Activated CD4-positive, alpha-beta memory T cell treated with anti-CD3 and anti-CD28 coated beads, Interleukin-2, amount 10 ng/mL, durations not matched to agents 7 days and 5 days (primary cell): ENCODE results near the gene PALD1. TPM values are rescaled to one million over a fixed set of nuclear protein-coding genes. Genes with fewer than 3 reads are reported as not detected.

Source experiments
- CTCF ChIA-PET: fragments of 350-600 bp; sonication (Branson Sonifier 250); formaldehyde crosslinking; loops from one replicate; lab custom pipeline; 2021; ENCODE audit warnings: antibody characterized with exemption, inconsistent platforms; lab: Charles Lee
- POLR2A ChIA-PET: fragments of 350-600 bp; sonication (Branson Sonifier 250); formaldehyde crosslinking; loops from one replicate; lab custom pipeline; 2021; ENCODE audit warnings: antibody characterized with exemption; lab: Charles Lee
- DNase-seq: peaks from one replicate; pipeline ENCODE4 v3.0.0-alpha.2; 2020
- H3K27ac Mint-ChIP-seq: one replicate; pipeline ENCODE4 v1.8.0; 2021; ENCODE audit warnings: mild to moderate bottlenecking, mixed read lengths
- H3K27me3 Mint-ChIP-seq: one replicate; pipeline ENCODE4 v1.8.0; 2021; ENCODE audit warnings: mixed read lengths
- H3K36me3 Mint-ChIP-seq: one replicate; pipeline ENCODE4 v1.8.0; 2021; ENCODE audit warnings: low read depth, mixed read lengths
- H3K4me1 Mint-ChIP-seq: one replicate; pipeline ENCODE4 v1.8.0; 2021; ENCODE audit warnings: mixed read lengths
- H3K4me3 Mint-ChIP-seq: one replicate; pipeline ENCODE4 v1.8.0; 2021; ENCODE audit warnings: mild to moderate bottlenecking, mixed read lengths
- H3K9me3 Mint-ChIP-seq: one replicate; pipeline ENCODE4 v1.8.0; 2021; ENCODE audit warnings: mixed read lengths
- total RNA-seq, 2 experiments: library from RNA; stranded (reverse); gene quantifications; one replicate each; pipeline ENCODE4 v1.2.3, GENCODE V29; 2021

Gene PALD1
- total RNA-seq, 2 experiments from 2014 or later = 0.08 to 0.15 TPM

DNA sequence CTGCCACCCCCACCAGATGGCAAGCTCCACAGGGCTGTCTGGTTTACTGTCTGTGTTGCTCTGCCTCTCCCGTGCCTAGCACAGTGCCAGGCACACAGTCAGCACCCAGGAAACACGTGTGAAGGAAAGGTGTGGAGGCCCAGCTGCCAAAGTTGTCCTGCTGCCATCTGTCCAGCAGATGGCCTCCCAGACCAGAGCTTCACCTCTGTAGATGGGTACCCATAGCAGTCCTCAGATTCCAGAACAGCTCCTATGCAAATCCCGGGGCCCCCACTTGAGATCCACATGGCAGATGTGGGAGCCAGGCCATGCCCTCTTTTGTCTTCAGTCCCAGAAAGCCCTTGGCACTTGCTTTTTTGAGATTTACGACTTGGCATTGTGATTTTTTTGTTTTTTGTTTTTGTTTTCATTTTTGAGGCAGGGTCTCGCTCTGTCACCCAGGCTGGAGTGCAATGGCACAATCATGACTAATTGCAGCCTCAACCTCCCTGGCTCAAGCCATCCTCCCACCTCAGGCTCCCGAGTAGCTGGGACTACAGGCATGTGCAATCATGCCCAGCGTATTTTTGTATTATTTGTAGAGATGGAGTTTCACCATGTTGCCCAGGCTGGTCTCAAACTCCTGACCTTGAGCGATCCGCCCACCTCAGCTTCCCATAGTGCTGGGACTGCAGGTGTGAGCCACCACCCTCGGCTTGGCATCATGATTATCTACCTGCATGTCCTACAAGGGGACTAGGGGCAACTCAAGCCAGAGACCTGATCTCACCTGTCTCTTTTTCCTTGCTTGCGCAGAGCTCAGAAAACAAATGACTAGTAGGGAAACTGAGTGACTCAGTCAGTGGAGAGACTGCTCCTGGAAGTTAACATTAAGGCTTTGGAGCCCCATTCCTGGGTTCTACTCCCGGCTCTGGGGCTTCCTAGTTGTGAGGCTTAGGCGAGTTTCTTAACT lies 16.9 kb upstream of the PALD1 start:
- Mint-ChIP-seq H3K27me3 (peaks cover 41% of the 10 kb centered on the region), H3K27ac (no peak overlapping the region), H3K4me3 (no peak overlapping the region), H3K36me3 (no peaks in the 10 kb centered on the region), H3K9me3 (no peaks in the 10 kb centered on the region), H3K4me1 (no peaks in the 10 kb centered on the region)
- ChIA-PET POLR2A (interaction anchor here (1.1 to 1.4 kb wide), 2 partner anchors 72 to 115 kb away, joined by 3 read pairs; no protein-coding TSS in a partner anchor), CTCF (interaction anchor here (0.7 to 2.0 kb wide), 23 partner anchors 9 to 416 kb away, joined by 3 to 12 read pairs (median 5); partner anchors contain the start of gene EIF4EBP2)
- peak; percentile 53 for DNase-seq

DNA sequence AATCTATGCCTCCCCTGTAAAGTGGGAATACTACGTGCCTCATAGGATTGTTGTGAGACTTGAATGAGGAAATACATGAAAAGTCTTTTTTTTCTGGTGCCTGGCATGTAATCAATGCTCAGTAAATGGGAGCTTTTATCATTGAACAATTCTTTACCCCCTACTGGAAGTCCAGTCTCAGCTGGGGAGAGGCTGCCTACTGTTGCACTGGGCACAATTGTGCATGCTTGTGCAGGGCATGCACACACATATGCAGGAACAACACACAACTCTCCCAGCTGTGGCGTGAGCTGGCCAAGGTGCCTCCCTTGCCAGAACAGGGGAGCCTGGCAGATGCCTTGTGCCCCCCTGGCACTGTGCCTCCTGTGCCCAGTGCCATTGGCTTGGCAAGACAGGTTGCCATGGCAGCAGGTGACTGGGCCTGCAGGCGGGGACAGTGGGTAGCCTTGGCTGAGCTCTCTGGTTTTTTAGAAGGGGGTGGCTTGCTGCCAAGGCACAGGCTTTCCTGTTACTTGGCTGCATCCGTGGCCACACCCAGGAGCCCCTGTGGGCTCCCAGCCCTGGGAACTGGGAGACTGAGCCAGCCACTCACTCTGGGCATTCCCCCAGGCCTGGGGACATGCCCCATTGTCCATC lies 16.1 kb upstream of the PALD1 start:
- no peak overlapping the region for H3K4me3 Mint-ChIP-seq
- peaks cover 35% of the 10 kb centered on the region for H3K27me3 Mint-ChIP-seq
- H3K9me3 Mint-ChIP-seq = no peaks in the 10 kb centered on the region
- no peaks in the 10 kb centered on the region for H3K36me3 Mint-ChIP-seq
- POLR2A ChIA-PET = interaction anchor here (1.1 kb wide), 1 partner anchor 71 kb away, joined by 3 read pairs; no protein-coding TSS in a partner anchor
- H3K4me1 Mint-ChIP-seq = no peaks in the 10 kb centered on the region
- DNase-seq = no peak
- no peak overlapping the region for H3K27ac Mint-ChIP-seq
- CTCF ChIA-PET = interaction anchor here (1.2 to 2.0 kb wide), 9 partner anchors 10 to 241 kb away, joined by 3 to 9 read pairs (median 7); no protein-coding TSS in a partner anchor

DNA sequence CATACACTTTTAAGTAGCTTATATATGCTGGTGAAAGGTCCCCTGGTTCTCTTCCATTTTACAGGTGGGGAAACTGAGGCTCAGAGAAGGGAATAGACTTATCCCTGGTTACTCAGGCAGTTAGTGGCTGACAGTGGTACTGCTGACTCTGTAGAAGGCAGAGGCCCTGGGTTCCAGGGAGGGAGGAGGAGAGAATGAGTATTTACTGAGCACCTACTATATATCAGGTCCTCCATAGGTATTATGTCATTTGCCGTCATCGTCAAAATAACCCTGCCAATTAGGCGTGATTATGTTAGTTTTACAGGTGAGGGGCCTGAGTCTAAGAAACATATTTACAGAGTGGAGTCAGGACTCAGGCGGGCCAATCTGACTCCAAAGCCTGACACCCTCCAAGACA lies 13.3 kb upstream of the PALD1 start:
- Mint-ChIP-seq H3K27me3 (peaks cover 18% of the 10 kb centered on the region), H3K9me3 (no peaks in the 10 kb centered on the region), H3K4me1 (no peaks in the 10 kb centered on the region), H3K27ac (no peak overlapping the region), H3K36me3 (no peaks in the 10 kb centered on the region), H3K4me3 (no peak overlapping the region)
- ChIA-PET POLR2A (interaction anchor here (1.6 kb wide), 1 partner anchor 60 kb away, joined by 4 read pairs; no protein-coding TSS in a partner anchor), CTCF (interaction anchor here (1.1 kb wide), 1 partner anchor 20 kb away, joined by 3 read pairs; no protein-coding TSS in a partner anchor)
- DNase-seq = no peak

- ChIA-PET POLR2A (interaction anchor here (1.6 kb wide), 1 partner anchor 61 kb away, joined by 4 read pairs; no protein-coding TSS in a partner anchor), CTCF (interaction anchor here (1.1 kb wide), 1 partner anchor 20 kb away, joined by 3 read pairs; no protein-coding TSS in a partner anchor)
- Mint-ChIP-seq H3K27me3 (peaks cover 14% of the 10 kb centered on the region), H3K4me1 (no peaks in the 10 kb centered on the region), H3K4me3 (no peak overlapping the region), H3K9me3 (no peaks in the 10 kb centered on the region), H3K27ac (no peak overlapping the region), H3K36me3 (no peaks in the 10 kb centered on the region)
- no peak for DNase-seq
Observed at GRCh38 chr10:70465832-70466231, 12.7 kb upstream of the PALD1 start.

DNA sequence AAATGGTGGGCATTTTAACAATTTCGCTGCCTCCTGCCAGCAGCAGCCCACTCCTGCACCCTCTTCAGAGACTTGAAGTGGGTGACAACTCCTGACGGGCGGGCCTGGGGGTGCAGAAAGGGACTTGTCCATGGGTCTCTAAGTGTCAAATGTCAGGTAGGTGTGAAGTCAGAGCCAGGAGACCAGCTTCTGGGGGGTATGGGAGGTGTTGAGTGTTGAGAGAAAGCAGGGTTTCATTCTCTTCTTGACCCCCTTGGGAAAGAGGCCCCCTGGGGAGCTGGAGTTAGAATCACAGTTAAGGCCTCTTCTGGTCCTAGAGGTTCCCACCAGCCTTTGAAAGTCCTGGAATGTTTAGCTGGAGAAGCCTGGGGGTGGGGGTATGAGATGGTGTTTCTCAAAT lies 11.6 kb upstream of the PALD1 start:
- H3K9me3 Mint-ChIP-seq = no peaks in the 10 kb centered on the region
- no peak overlapping the region for H3K4me3 Mint-ChIP-seq
- no peak overlapping the region for H3K27ac Mint-ChIP-seq
- H3K36me3 Mint-ChIP-seq = no peaks in the 10 kb centered on the region
- peaks cover 12% of the 10 kb centered on the region for H3K27me3 Mint-ChIP-seq
- ChIA-PET CTCF (no interaction called here), POLR2A (no interaction called here)
- DNase-seq = no peak
- no peaks in the 10 kb centered on the region for H3K4me1 Mint-ChIP-seq

- no peak overlapping the region for H3K4me3 Mint-ChIP-seq
- H3K27me3 Mint-ChIP-seq = peaks cover 56% of the 10 kb centered on the region
- no peak overlapping the region for H3K27ac Mint-ChIP-seq
- ChIA-PET CTCF (no interaction called here), POLR2A (no interaction called here)
- H3K9me3 Mint-ChIP-seq = no peaks in the 10 kb centered on the region
- H3K36me3 Mint-ChIP-seq = no peaks in the 10 kb centered on the region
- H3K4me1 Mint-ChIP-seq = peaks cover 13% of the 10 kb centered on the region
- DNase-seq = no peak
Observed at GRCh38 chr10:70472799-70473454, 5.6 kb upstream of the PALD1 start.

DNA sequence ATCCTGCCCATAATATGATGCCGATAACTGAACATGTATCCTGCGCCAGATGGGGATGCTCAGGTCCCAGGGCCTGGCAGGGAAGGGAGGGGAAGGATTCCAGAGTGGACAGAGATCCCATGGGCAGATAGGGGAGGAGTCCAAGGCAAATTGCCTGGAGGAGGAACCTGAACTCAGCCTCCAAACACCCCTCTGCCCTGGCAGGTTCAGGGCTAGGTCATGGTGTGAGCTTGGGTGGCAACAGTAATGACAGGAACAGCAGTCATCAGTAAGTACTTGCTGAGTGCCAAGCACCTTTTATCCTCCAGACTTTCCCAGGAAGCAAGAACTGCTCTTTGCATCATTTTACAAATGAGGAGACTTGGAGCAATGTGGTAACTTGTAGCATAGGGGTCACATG lies 3.8 kb upstream of the PALD1 start:
- Mint-ChIP-seq H3K27ac (no peak overlapping the region), H3K36me3 (no peaks in the 10 kb centered on the region), H3K27me3 (peaks cover 63% of the 10 kb centered on the region), H3K4me1 (peaks cover 23% of the 10 kb centered on the region), H3K9me3 (no peaks in the 10 kb centered on the region), H3K4me3 (no peak overlapping the region)
- CTCF ChIA-PET = interaction anchor here (1.7 kb wide), 1 partner anchor 13 kb away, joined by 4 read pairs; no protein-coding TSS in a partner anchor
- DNase-seq = no peak
- POLR2A ChIA-PET = interaction anchor here (1.1 to 1.6 kb wide), 2 partner anchors 11 to 304 kb away, joined by 3 to 4 read pairs; no protein-coding TSS in a partner anchor

GRCh38 chr10:70475661-70476060 lies 2.9 kb upstream of the PALD1 start:
- Mint-ChIP-seq H3K36me3 (no peaks in the 10 kb centered on the region), H3K4me1 (peaks cover 32% of the 10 kb centered on the region), H3K4me3 (no peak overlapping the region), H3K9me3 (no peaks in the 10 kb centered on the region), H3K27ac (no peak overlapping the region), H3K27me3 (peaks cover 66% of the 10 kb centered on the region)
- ChIA-PET POLR2A (interaction anchor here (1.6 kb wide), 1 partner anchor 305 kb away, joined by 4 read pairs; no protein-coding TSS in a partner anchor), CTCF (interaction anchor here (1.7 kb wide), 1 partner anchor 14 kb away, joined by 4 read pairs; no protein-coding TSS in a partner anchor)
- DNase-seq = no peak

- peaks cover 68% of the 10 kb centered on the region for H3K27me3 Mint-ChIP-seq
- CTCF ChIA-PET = interaction anchor here (1.1 to 1.7 kb wide), 2 partner anchors 15 to 20 kb away, joined by 3 to 4 read pairs; no protein-coding TSS in a partner anchor
- H3K9me3 Mint-ChIP-seq = no peaks in the 10 kb centered on the region
- H3K36me3 Mint-ChIP-seq = no peaks in the 10 kb centered on the region
- no peak for DNase-seq
- H3K4me1 Mint-ChIP-seq = peaks cover 32% of the 10 kb centered on the region
- H3K27ac Mint-ChIP-seq = peak overlapping the region; percentile 28
- POLR2A ChIA-PET = interaction anchor here (1.6 to 1.8 kb wide), 2 partner anchors 18 to 306 kb away, joined by 4 to 9 read pairs; no protein-coding TSS in a partner anchor
- no peak overlapping the region for H3K4me3 Mint-ChIP-seq
Observed at GRCh38 chr10:70476249-70477035, 2.1 kb upstream of the PALD1 start.

- Mint-ChIP-seq H3K36me3 (no peaks in the 10 kb centered on the region), H3K4me1 (peaks cover 32% of the 10 kb centered on the region), H3K27me3 (peaks cover 69% of the 10 kb centered on the region), H3K27ac (no peak overlapping the region), H3K4me3 (peak overlapping the region; percentile 63), H3K9me3 (no peaks in the 10 kb centered on the region)
- CTCF ChIA-PET = interaction anchor here (1.4 kb wide), 1 partner anchor 74 kb away, joined by 3 read pairs; the partner anchor contains the start of gene EIF4EBP2
- POLR2A ChIA-PET = interaction anchor here (0.9 to 1.8 kb wide), 3 partner anchors 17 to 96 kb away, joined by 4 to 10 read pairs (median 9); partner anchors contain the start of genes EIF4EBP2 and LRRC20
- peak; percentile 73 for DNase-seq
Observed at GRCh38 chr10:70477661-70478162, 855 bp upstream of the PALD1 start.

DNA sequence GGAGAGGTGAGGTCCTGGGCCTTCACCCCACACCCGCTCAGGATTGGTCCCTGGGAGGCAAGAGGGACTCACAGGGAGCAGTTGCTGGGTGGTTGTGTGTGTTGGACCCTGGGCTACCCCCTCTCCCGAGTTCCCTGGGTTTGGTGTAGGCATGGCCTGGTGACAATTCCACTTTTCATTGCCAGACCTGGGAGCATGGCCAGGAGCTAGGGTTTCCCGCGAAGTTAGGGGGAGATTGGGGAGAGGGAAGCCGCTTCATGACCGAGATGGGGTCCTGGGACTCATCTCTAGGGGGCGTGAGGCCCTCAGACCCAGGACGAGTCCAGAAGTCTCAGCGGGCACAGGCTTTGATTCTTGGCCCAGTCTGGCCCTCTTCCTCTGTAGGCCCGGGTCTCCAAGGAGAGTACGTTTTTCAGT lies 606 bp downstream of the PALD1 start:
- H3K27ac Mint-ChIP-seq = no peak overlapping the region

More for the DNA sequence above, 606 bp downstream of the PALD1 start:
- Mint-ChIP-seq H3K4me3 (no peak overlapping the region), H3K9me3 (no peaks in the 10 kb centered on the region), H3K4me1 (peaks cover 32% of the 10 kb centered on the region), H3K27me3 (peaks cover 58% of the 10 kb centered on the region), H3K36me3 (no peaks in the 10 kb centered on the region)
- DNase-seq = no peak
- CTCF ChIA-PET = interaction anchor here (1.0 kb wide), 1 partner anchor 18 kb away, joined by 5 read pairs; no protein-coding TSS in a partner anchor
- POLR2A ChIA-PET = no interaction called here
